ENCODE data around the gene SLC2A4. TPM values are rescaled to one million over a fixed set of nuclear protein-coding genes. Genes with fewer than 3 reads are reported as not detected.

SLC2A4 gene
- total RNA-seq, 1 experiment from 2014 or later, result 0.03 TPM

GRCh38 chr17:7246779-7247178, 34.7 kb upstream of the SLC2A4 start:
- DNase-seq (ENCODE audit: low read depth), result no peak

- DNase-seq (ENCODE audit: low read depth), result no peak
Measured at GRCh38 chr17:7248796-7249195, 32.7 kb upstream of the SLC2A4 start.

DNA sequence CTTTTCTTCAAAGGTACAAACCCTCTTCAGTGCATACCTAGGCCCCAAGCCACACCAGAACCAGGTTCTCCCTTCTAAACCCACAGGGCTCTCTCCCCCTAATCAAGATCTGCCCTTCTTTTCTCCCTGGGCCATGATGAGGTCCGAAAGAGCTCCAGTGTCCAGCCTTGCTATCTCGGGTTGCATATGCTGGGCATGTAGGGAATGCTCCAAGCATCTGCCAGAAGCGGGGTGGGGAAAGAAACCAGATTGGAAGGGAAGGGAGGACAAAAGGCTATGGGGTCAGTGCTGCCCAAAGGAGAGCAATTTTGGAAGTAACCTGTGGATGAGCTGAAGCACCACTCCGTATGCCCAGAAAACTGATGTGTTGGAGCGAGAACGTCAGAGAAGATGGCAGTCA, 32.3 kb upstream of the SLC2A4 start:
- no peak for DNase-seq (ENCODE audit: low read depth)

- DNase-seq (ENCODE audit: low read depth), result no peak
Measured at GRCh38 chr17:7249830-7250229, 31.7 kb upstream of the SLC2A4 start.

DNA sequence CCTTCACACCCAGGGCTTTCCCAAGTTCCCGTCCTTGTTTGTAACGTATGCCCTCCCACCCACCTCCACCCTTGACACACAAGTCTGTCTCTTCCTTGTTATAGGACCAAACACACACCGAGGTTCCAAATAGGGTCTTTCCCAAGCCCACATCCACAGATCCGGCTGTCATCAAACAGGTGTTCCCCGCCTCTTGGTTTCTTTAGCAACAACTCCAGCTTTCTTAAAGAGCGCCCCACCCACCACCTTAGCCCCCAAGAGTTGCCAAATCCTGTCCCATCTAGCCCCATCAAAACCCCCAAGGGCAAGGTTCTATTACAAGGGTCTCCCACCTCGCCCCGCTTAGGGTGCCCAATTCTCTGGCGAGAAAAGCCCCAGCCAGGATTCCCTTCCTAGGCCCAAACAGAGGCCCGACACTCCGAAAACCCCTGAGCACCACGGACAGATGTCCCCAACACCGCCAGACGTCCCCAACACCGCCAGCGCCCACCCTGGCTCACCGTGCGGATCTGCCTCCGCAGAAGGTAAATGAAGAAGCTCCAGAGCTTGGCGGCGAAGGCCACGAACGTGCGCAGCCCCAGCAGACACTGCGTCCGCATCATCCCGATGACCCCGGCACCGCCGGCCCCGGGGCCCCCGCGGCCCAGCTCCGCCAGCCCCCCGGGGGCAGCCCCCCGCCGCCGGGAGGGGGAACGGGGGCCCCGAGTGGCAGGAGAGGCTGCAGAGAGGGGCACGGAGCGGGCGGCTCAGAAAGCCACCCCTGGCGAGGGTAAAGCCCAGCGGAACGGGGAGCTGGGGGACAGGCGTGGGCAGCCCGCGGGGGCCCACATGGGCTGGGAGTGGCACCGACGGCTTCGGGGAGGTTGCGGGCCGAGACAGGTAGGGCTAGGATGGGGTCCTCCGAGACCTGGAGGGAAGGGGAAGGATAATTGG, 30.6 kb upstream of the SLC2A4 start:
- DNase-seq (ENCODE audit: low read depth), result no peak

- DNase-seq (ENCODE audit: low read depth), result peak; percentile 99
Measured at GRCh38 chr17:7251661-7252175, 29.8 kb upstream of the SLC2A4 start, which contains the start of gene CTDNEP1. TSS of gene CTDNEP1 (minus strand) at chr17:7251734. CDS start at chr17:7251296, 438 bp downstream.

DNA sequence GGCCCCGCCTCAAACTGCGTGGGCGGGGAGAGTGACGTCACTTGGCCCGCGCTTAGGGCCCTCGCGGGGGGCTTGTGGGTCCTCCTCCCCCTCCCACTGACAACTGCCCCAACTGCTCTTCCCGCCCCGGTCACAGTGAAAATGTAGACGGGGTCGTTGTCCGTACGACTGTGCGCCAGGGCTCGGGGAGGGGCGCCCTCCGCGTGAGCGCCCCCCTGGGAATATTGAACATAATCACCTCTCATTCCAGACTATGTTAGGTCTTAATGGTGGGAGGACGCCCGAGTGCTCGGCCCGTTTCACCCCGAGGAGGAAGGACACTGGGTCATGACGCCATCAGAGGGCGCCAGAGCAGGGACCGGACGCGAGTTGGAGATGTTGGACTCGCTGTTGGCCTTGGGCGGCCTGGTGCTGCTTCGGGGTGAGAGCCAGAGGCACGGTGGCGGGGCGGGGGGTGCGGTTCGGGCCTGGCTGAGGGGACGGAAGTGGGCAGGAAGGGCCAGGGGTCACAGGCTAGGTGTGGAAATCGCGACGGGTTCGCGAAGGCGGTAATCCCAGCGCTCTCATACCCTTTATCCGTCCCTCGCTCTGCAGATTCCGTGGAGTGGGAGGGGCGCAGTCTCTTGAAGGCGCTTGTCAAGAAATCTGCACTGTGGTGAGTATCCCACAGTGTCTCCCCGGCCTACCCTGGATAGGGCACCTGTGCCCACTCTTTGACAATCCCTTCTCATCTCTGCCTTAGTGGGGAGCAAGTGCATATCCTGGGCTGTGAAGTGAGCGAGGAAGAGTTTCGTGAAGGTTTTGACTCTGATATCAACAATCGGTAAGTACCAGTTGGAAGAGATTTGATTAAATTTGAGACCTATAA, 29.1 kb upstream of the SLC2A4 start, which contains the start of gene ELP5:
Gene ELP5, plus strand, starts transcription at position 40 of the 868 bp plus-strand sequence. Its CDS starts 336 bp downstream, at position 376.
- peak; percentile 92 for DNase-seq (ENCODE audit: low read depth)

DNA sequence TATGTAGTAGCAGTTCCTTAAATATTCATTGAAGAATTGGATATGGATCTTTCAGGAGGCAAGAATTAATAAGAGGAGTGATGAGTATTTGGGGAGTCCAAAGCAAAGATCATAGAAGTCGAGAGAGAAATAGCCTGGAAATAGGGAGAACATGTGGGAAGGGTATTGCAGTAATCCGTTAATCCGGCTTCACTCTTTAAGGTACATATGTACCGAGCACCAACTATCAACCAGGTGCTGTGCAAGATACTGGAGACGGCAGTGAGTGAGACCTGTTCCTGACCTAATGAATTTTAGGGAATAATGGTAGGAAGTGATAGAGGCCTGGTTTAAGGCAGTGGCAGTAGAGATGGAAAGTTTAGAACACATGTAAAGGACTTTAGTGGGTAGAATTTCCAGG, 28.4 kb upstream of the SLC2A4 start:
- DNase-seq (ENCODE audit: low read depth), result no peak

- DNase-seq (ENCODE audit: low read depth), result no peak
Measured at GRCh38 chr17:7254511-7254910, 27.0 kb upstream of the SLC2A4 start.

GRCh38 chr17:7256766-7257456, 24.6 kb upstream of the SLC2A4 start:
- no peak for DNase-seq (ENCODE audit: low read depth)

GRCh38 chr17:7258731-7259554, 22.6 kb upstream of the SLC2A4 start:
- no peak for DNase-seq (ENCODE audit: low read depth)

- DNase-seq (ENCODE audit: low read depth), result no peak
Measured at GRCh38 chr17:7259555-7259889, 22.0 kb upstream of the SLC2A4 start.

DNA sequence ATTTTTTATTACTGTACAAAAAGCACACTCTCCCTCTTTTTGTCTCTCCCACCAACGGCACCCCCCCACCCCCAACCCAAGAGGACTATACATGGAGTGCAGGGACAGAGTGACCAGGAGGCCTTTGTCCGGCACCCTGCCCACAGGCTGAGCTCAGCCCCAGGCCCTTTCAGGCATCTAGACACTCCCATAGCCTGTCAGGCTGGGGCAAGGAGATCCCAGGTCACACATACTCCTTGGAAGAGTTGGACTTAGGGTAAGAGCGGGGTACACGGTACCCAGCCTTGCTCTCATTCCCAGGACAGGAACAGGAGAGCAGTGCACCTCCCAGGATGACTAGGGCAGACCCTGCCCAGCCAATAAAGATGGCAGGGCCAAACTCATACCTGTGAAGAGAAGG, 21.4 kb upstream of the SLC2A4 start:
- no peak for DNase-seq (ENCODE audit: low read depth)

DNA sequence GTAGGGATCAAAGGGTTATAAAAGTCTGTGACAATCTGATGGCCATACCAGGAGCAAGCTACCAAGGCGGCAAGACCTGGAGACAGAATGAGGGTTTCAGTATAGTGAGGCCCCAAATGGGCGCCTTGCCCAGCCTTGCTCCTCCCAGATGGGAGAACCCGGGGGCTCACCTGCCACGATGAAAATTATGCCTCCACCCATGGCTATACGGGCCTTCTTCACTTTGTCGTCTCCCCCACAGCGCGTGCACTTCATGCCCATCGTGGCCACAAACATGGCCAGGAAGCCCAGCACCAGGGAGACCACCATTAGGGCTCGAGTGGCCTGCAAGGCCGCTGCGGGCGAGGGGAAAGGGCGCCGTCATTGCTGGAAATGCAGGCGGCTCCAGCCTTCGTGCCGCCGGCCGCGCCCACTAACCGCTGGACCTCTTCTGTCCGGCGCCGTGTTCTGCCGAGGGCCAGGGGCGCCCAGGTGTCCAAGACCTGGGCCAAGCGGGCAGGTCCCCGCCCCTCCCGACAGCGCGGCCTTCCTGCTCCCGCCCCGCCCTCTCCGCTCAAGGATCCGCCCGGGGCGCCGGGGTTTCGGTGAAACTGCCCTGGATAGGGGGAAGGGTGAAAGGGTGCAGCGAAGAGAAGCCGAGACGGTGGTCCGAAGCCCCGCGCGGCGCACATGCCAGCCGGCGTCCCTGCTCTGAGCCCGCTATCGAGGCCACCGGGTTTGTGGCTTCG, 20.7 kb upstream of the SLC2A4 start:
- no peak for DNase-seq (ENCODE audit: low read depth)

DNA sequence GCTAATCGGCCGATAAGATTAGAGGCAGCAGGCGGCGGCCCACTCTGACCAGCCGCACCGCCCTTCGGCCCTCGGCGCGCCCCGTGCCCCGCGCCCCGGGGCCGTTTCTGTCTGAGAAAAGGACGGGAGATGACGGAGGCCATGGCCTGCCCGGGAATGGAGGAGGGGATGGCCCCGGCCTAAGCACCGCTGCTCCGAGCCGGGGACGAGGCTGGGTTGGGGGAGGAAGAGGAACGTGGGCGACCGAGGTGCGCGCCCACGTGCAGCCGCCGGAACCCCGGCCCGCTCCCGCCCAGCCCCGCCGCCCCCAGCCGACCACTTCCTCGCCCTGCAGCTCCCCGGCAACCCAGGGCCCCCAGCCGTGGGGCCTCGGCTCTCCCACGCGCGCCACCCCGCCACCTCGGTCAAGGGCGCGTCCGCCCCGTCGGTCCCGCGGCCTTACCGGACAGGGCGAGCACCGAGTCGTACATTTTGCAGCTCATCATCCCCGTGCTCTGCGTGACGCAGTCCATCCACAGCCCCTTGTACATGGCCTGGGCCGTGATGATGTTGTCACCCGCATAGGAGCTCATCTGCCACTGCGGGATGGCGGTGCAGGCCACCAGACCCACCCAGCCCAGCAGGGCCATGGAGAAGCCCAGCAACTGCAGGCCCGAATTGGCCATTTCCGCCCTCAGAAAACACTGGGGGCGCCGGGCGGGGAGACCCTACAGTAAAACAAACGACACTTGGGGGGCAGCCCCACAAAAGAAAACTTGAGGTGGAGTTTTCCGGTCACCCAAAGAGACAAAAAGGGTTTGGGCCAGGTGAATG, 19.9 kb upstream of the SLC2A4 start:
- DNase-seq (ENCODE audit: low read depth), result no peak

- DNase-seq (ENCODE audit: low read depth), result no peak
Measured at GRCh38 chr17:7262192-7262934, 19.2 kb upstream of the SLC2A4 start, which contains the start of gene CLDN7. TSS of gene CLDN7 (minus strand) at chr17:7262478. CDS start at chr17:7262043, 435 bp downstream.

GRCh38 chr17:7262935-7263800, 18.4 kb upstream of the SLC2A4 start:
- no peak for DNase-seq (ENCODE audit: low read depth)
